DOHH2 (cell line): Measurements from ENCODE around the gene BBX.

ENCODE experiments used
- CTCF ChIP-seq: fragments of 200-600 bp; sonication (generic); IDR thresholded peaks from one replicate; pipeline ENCODE4 v1.5.1; 2014; ENCODE audit warnings: antibody characterized with exemption, mild to moderate bottlenecking, low read depth, low read length; ENCODE audit not compliant: poor library complexity, severe bottlenecking
- EZH2phosphoT487 ChIP-seq: fragments of 200-600 bp; sonication (generic); IDR thresholded peaks from 2 replicates; pipeline ENCODE4 v1.6.1; 2017; ENCODE audit warnings: borderline replicate concordance, mild to moderate bottlenecking, antibody characterized with exemption, low read length, moderate library complexity, mixed read lengths

DNA sequence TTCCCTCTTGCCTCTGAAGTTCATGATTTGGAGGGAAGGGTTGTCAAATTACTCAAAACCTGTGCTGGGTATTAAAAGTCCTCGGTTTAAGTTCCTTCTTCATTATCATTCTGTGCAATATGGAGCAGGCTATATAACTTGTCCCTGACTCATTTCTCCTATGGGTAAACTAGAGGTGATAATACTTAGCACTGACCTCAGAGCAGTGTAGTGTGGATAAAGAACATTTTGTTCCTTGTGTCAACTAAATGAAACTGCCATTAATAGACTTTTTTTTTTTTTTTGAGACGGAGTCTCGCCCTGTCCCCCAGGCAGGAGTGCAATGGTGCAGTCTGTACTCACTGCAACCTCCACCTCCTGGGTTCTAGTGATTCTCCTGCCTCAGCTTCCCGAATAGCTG, 2.2 kb upstream of the BBX start:
- no peak for TF ChIP-seq CTCF
- TF ChIP-seq EZH2phosphoT487, result no peak
